KBM-7 (cell line): ENCODE results near the gene DDN.

ENCODE experiments used
- DNase-seq: peaks from one replicate; pipeline ENCODE4 v3.0.0-alpha.2; 2015
- in situ Hi-C: fragments of 300-500 bp; cut with MboI; formaldehyde crosslinking; loops from 2 replicates; pipeline ENCODE4 v1.14.3; 2020; ENCODE audit warnings: low sequenced_read_pairs, low pct_unique_long_range_greater_than_20kb, mixed read lengths

DDN gene

GRCh38 chr12:48972213-48972951 is 26.8 kb downstream of the DDN start:
- peak; percentile 54 for DNase-seq
- in situ Hi-C loops: no loop called here

GRCh38 chr12:48970702-48971334 is 28.4 kb downstream of the DDN start:
- no peak for DNase-seq
- in situ Hi-C loops: no loop called here

GRCh38 chr12:48969833-48970701 is 29.1 kb downstream of the DDN start:
- no peak for DNase-seq
- in situ Hi-C loops: no loop called here

- in situ Hi-C loops: no loop called here
- no peak for DNase-seq
Measured at GRCh38 chr12:48969160-48969771, 29.9 kb downstream of the DDN start.

- DNase-seq: no peak
- in situ Hi-C loops: no loop called here
Measured at GRCh38 chr12:48968467-48968866, 30.7 kb downstream of the DDN start.

- in situ Hi-C loops: no loop called here
- no peak for DNase-seq
Measured at GRCh38 chr12:48967991-48968390, 31.2 kb downstream of the DDN start.

- DNase-seq: no peak
- in situ Hi-C loops: no loop called here
Measured at GRCh38 chr12:48966177-48966895, 32.8 kb downstream of the DDN start.

- no peak for DNase-seq
- in situ Hi-C loops: no loop called here
Measured at GRCh38 chr12:48965298-48965838, 33.8 kb downstream of the DDN start.

GRCh38 chr12:48961801-48962200 is 37.4 kb downstream of the DDN start:
- in situ Hi-C loops: no loop called here
- DNase-seq: no peak

- no peak for DNase-seq
- in situ Hi-C loops: no loop called here
Measured at GRCh38 chr12:48961331-48961730, 37.8 kb downstream of the DDN start.

- DNase-seq: no peak
- in situ Hi-C loops: no loop called here
Measured at GRCh38 chr12:48960834-48961233, 38.3 kb downstream of the DDN start.

- in situ Hi-C loops: no loop called here
- DNase-seq: peak; percentile 53
Measured at GRCh38 chr12:48958049-48958388, 41.2 kb downstream of the DDN start.

- in situ Hi-C loops: no loop called here
- DNase-seq: peak; percentile 93
Measured at GRCh38 chr12:48957141-48958048, 41.8 kb downstream of the DDN start, which contains the start of gene ARF3. Gene ARF3, minus strand, starts transcription at chr12:48957487. Its CDS starts 16,392 bp downstream, at chr12:48941095.

- DNase-seq: peak; percentile 94
- in situ Hi-C loops: no loop called here
Measured at GRCh38 chr12:48956279-48957140, 42.7 kb downstream of the DDN start.

GRCh38 chr12:48954841-48955501 is 44.2 kb downstream of the DDN start:
- in situ Hi-C loops: no loop called here
- DNase-seq: peak; percentile 91

- no peak for DNase-seq
- in situ Hi-C loops: no loop called here
Measured at GRCh38 chr12:48954061-48954460, 45.1 kb downstream of the DDN start.
